Hepatocyte (in vitro differentiated cells): Measurements from ENCODE around the gene SRMS. TPM values are rescaled to one million over a fixed set of nuclear protein-coding genes. Genes with fewer than 3 reads are reported as not detected.

ENCODE experiments used
- DNase-seq: peaks from one replicate; pipeline ENCODE4 v3.0.0-alpha.2; 2016; ENCODE audit warnings: low spot score
- H2AFZ ChIP-seq: fragments of 200-600 bp; sonication (generic); 2 replicates; pipeline ENCODE4 v1.6.0; 2016; ENCODE audit warnings: antibody characterized with exemption, mild to moderate bottlenecking
- H3K27ac ChIP-seq: fragments of 200-600 bp; sonication (generic); 2 replicates; pipeline ENCODE4 v1.5.1; 2016; ENCODE audit warnings: mild to moderate bottlenecking
- H3K27me3 ChIP-seq: fragments of 200-600 bp; sonication (generic); 2 replicates; pipeline ENCODE4 v1.6.1; 2016
- H3K36me3 ChIP-seq: fragments of 200-600 bp; sonication (generic); replicated peaks from 2 replicates; pipeline ENCODE4 v1.5.1; 2016; ENCODE audit warnings: low read depth; ENCODE audit not compliant: insufficient read depth
- H3K4me1 ChIP-seq: fragments of 200-600 bp; sonication (generic); 2 replicates; pipeline ENCODE4 v1.5.1; 2016; ENCODE audit warnings: mild to moderate bottlenecking, moderate library complexity; ENCODE audit not compliant: insufficient read depth
- H3K4me2 ChIP-seq: fragments of 200-600 bp; sonication (generic); 2 replicates; pipeline ENCODE4 v1.6.0; 2016
- H3K4me3 ChIP-seq: fragments of 200-600 bp; sonication (generic); 2 replicates; pipeline ENCODE4 v1.5.1; 2016; ENCODE audit warnings: mild to moderate bottlenecking
- H3K79me2 ChIP-seq: fragments of 200-600 bp; sonication (generic); 2 replicates; pipeline ENCODE4 v1.6.0; 2017; ENCODE audit warnings: mild to moderate bottlenecking
- H3K9me2 ChIP-seq: fragments of 200-600 bp; sonication (generic); replicated peaks from 2 replicates; pipeline ENCODE4 v1.6.0; 2017; ENCODE audit warnings: mild to moderate bottlenecking; ENCODE audit not compliant: insufficient read depth
- H3K9me3 ChIP-seq: fragments of 200-600 bp; sonication (generic); 2 replicates; pipeline ENCODE4 v1.5.1; 2016; ENCODE audit warnings: low read depth, mild to moderate bottlenecking
- H4K20me1 ChIP-seq: fragments of 200-600 bp; sonication (generic); 2 replicates; pipeline ENCODE4 v1.6.0; 2016; ENCODE audit warnings: mild to moderate bottlenecking; ENCODE audit not compliant: insufficient read depth, poor library complexity, severe bottlenecking
- CTCF ChIP-seq: fragments of 200-600 bp; sonication (generic); IDR thresholded peaks from 2 replicates; pipeline ENCODE4 v1.5.1; 2016; ENCODE audit warnings: antibody characterized with exemption, mild to moderate bottlenecking; ENCODE audit not compliant: poor library complexity
- EZH2 ChIP-seq: fragments of 200-600 bp; sonication (generic); IDR thresholded peaks from 2 replicates; pipeline ENCODE4 v1.6.1; 2016; ENCODE audit warnings: antibody characterized with exemption, mild to moderate bottlenecking, borderline replicate concordance
- EZH2phosphoT487 ChIP-seq: fragments of 200-600 bp; sonication (generic); IDR thresholded peaks from one replicate; pipeline ENCODE4 v1.6.1; 2018; ENCODE audit warnings: antibody characterized with exemption, mild to moderate bottlenecking, low read depth, moderate library complexity; ENCODE audit not compliant: unreplicated experiment, severe bottlenecking
- WGBS: methylation state at CpG from one replicate; pipeline ENCODE4 v1.1.6; 2016; ENCODE audit warnings: low lambda C conversion rate; ENCODE audit errors: missing lambda C conversion rate; 5-methylcytosine and 5-hydroxymethylcytosine counted together
- polyA plus RNA-seq: library from polyadenylated mRNA; unstranded; fragments of >200 nt; fragmentation: Nextera tagmentation; extraction: Ambion mirVana; gene quantifications from 2 replicates; pipeline ENCODE4 v1.2.1, GENCODE V29; 2016
- total RNA-seq: library from RNA; depleted of rRNA; stranded (reverse); fragments of >200 nt; gene quantifications from 2 replicates; pipeline ENCODE4 v1.2.3, GENCODE V29; 2014

The SRMS gene
- total and polyA plus RNA-seq, 2 experiments from 2014 or later = not detected

- TF ChIP-seq EZH2phosphoT487 (no peak), EZH2 (no peak), CTCF (no peak)
- no peaks in the 10 kb centered on the region for H4K20me1 ChIP-seq
- H3K4me2 ChIP-seq = no peak overlapping the region
- H3K4me3 ChIP-seq = no peak overlapping the region
- H3K9me2 ChIP-seq = no peaks in the 10 kb centered on the region
- H3K27me3 ChIP-seq = no peaks in the 10 kb centered on the region
- no peak for DNase-seq
- H3K27ac ChIP-seq = no peak overlapping the region
- H3K4me1 ChIP-seq = no peaks in the 10 kb centered on the region
- 93% methylated on average over 27 of the region's 27 CpGs for WGBS
- H3K9me3 ChIP-seq = no peaks in the 10 kb centered on the region
- no peak overlapping the region for H2AFZ ChIP-seq
- no peaks in the 10 kb centered on the region for H3K79me2 ChIP-seq
- H3K36me3 ChIP-seq = no peaks in the 10 kb centered on the region
These were observed 15.7 kb downstream of the SRMS start for GRCh38 chr20:63531686-63532448.

GRCh38 chr20:63530788-63531160 lies 16.8 kb downstream of the SRMS start:
- no peaks in the 10 kb centered on the region for H4K20me1 ChIP-seq
- H3K79me2 ChIP-seq = no peaks in the 10 kb centered on the region
- no peak overlapping the region for H3K27ac ChIP-seq
- no peaks in the 10 kb centered on the region for H3K9me2 ChIP-seq
- WGBS = 74% methylated on average over 14 of the region's 14 CpGs
- no peaks in the 10 kb centered on the region for H3K27me3 ChIP-seq
- DNase-seq = peak; percentile 61
- no peaks in the 10 kb centered on the region for H3K36me3 ChIP-seq
- H3K9me3 ChIP-seq = no peaks in the 10 kb centered on the region
- TF ChIP-seq CTCF = no peak
- no peak for TF ChIP-seq EZH2
- no peak for TF ChIP-seq EZH2phosphoT487
- no peak overlapping the region for H3K4me3 ChIP-seq
- H3K4me2 ChIP-seq = no peak overlapping the region
- H3K4me1 ChIP-seq = no peaks in the 10 kb centered on the region
- H2AFZ ChIP-seq = no peak overlapping the region

- WGBS = 90% methylated on average over 29 of the region's 39 CpGs
- Histone ChIP-seq H3K9me3 (no peaks in the 10 kb centered on the region), H3K4me1 (no peaks in the 10 kb centered on the region), H3K9me2 (no peaks in the 10 kb centered on the region), H3K79me2 (no peaks in the 10 kb centered on the region), H2AFZ (no peak overlapping the region), H3K4me2 (no peak overlapping the region), H3K36me3 (no peaks in the 10 kb centered on the region), H3K27ac (no peak overlapping the region), H3K4me3 (no peak overlapping the region), H4K20me1 (no peaks in the 10 kb centered on the region), H3K27me3 (no peaks in the 10 kb centered on the region)
- TF ChIP-seq EZH2phosphoT487 = no peak
- TF ChIP-seq CTCF = no peak
- TF ChIP-seq EZH2 = no peak
- peak; percentile 11 for DNase-seq
These were observed 17.4 kb downstream of the SRMS start for GRCh38 chr20:63529861-63530787.
